HG03354 (cell line): Measurements from ENCODE around the gene SLC27A4.

Source experiments
- ATAC-seq: cut with Tn5 transposase; IDR thresholded peaks from one replicate; pipeline ENCODE4 v1.9.1; 2021; ENCODE audit warnings: mild to moderate bottlenecking; ENCODE audit not compliant: unreplicated experiment, poor library complexity, severe bottlenecking

The SLC27A4 gene

DNA sequence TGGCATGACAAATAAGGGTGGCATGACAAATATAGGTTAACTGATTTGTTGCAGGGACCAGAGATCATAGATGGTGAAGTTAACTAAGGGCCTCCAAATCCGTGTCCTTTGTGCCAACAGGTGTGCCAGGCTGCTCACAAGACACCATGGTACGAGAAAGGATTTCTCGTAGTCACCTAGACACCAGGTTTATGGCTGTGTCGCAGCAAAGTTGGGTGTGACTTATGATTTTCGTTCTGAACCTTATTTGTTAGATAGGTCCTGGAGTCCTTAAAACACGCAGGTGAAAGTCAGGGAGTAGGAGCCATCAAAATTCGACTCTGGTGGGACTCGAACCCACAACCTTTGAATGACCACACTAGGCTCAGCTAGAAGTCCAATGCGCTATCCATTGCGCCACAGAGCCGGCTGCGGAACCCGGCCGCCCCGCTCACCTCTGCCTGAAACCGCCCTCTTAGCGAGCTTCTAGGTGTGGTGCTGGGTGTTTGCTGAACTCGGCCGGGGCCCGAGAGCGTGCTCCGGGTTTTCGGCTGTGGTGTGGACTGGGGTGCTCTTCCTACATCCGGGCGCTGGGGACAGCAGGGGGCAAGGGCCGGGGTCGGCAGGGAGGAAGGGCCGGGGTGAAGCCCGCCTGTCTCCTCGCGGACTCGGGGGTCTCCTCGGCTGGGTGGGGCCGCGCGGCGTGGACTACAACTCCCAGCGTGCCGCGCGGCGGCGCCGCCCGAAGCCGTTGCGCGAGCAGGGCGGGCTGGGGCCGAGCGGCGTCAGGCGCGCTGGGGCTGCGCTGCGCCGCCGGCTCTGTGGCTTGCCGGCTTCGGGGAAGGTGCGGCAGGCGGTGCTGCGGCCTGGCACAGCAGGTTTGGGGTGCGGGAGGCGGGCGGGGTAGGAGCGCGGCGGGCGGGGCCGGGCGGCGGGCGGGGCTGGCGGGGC is at the start of gene SLC27A4:
Gene SLC27A4 (plus strand): TSS at position 767 of the 930 bp plus-strand sequence. CDS start 2,606 bp downstream, outside the sequence.
- ATAC-seq: peak; percentile 72

DNA sequence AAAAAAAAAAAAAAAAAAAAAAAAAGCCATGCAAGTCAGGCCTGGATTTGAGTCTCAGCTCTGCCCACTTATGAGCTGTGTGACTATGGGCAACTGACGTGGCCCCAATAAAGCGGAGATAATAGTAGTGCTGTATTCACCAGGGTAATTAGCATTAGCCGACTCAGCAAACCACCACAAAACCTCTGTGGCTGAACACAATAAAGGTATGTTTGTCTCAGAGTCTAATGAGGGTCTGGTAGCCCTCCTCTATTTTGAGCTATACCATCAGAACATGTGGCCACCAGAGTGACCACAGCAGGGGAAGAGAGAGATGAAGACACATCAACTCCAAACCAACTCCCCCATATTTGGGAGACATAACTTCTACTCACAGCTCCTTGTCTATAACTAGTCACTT is 48.3 kb upstream of the SLC27A4 start:
- no peak for ATAC-seq

DNA sequence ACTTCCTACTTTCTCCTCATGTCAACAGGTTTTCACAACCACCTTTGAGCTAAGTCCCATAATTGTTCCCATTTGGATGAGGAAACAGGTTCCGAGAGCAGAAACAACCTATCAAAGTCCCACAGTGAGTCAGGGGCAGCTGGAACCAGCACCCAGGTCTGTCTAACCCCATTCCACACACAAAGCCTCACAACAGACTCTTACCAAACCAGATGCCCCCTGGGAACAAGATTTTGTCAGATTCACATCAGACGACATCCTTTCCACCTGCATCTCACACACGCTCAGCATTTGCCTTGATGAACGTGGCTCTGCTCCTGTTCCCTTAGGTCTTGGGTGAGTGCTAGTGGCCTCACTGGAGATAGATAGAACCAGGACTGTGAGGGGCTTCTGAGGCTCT is 47.2 kb upstream of the SLC27A4 start:
- no peak for ATAC-seq

DNA sequence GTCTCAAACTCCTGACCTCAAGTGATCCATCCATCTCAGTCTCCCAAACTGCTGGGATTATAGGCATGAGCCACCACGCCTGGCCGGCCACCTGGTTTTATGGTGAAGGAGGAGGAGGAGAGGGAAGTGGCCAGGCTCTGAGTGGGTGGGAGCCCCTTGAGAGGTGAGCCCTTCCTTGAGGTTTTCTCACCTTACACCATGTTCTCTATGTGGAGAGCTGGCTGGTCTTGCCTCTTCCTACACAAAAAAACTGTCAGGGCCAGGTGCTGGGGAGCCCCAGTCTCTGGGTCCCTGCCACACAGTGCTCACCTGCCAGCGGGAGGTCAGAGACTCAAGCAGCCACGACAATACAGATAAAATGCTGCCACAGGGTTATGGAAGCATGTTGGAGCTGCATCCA is 46.2 kb upstream of the SLC27A4 start:
- ATAC-seq: no peak

DNA sequence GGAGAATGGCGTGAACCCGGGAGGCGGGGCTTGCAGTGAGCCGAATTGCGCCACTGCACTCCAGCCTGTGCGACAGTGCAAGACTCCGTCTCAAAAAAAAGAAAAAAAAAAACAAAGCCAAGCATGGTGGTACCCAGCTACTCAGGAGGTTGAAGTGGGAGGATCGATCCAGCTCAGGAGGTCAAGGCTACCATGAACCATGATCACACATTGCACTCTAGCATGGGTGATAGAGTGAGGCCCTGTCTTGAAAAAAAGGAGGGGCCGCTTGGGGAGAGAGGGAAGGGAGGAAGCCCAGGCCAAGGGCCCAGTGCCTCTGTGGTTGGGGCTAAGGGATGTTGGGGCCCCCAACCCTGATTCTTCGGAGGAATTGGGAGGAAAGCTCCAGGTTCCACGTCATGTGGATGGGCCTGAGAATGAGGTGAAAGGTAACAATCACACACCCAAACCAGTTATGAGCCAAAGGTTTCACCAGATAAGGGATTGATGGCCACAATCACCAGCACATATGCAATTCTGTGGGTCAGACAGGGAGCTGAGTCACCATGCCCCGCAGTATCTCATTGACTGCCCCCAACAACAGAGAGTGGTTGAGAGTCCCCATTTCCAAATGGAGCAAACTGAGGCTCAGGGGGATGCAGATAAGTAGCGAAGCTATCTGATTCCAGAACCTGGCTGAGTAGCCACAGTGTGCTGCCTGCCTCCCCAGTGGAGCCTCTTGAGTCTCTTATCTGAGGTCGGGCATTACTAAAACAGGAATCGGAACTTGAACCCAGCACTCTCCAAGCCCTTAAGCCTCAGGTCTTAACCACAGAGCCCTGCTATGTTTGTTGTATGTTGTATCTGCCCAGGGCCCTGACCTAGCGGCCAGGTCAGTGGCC is 43.7 kb upstream of the SLC27A4 start:
- no peak for ATAC-seq

DNA sequence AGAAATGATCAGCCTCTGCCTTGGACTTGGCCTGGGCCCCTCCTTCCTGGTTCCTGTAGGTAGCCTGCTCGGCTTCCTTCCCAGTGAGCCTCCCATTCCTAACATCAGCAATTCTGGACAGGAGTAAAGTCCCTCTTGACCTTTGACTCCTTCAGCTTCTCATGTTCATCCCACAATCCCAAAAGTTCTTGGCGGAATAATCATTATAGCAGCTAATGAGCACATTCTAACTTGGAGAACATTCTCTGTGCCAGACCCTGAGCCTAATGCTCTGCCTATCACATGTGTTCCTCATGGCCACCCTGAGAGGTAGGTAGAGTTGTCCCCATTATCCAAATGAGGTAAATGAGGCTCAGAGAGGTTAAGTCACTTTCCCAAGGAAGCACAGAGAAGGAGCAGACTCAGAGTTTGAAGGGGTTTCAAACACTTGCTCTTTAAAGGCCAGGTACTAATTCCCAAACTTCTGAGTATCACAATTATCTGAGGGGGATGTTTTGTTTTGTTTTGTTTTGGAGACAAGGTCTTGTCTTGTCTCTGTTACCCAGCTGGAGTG is 43.0 kb upstream of the SLC27A4 start:
- ATAC-seq: no peak

DNA sequence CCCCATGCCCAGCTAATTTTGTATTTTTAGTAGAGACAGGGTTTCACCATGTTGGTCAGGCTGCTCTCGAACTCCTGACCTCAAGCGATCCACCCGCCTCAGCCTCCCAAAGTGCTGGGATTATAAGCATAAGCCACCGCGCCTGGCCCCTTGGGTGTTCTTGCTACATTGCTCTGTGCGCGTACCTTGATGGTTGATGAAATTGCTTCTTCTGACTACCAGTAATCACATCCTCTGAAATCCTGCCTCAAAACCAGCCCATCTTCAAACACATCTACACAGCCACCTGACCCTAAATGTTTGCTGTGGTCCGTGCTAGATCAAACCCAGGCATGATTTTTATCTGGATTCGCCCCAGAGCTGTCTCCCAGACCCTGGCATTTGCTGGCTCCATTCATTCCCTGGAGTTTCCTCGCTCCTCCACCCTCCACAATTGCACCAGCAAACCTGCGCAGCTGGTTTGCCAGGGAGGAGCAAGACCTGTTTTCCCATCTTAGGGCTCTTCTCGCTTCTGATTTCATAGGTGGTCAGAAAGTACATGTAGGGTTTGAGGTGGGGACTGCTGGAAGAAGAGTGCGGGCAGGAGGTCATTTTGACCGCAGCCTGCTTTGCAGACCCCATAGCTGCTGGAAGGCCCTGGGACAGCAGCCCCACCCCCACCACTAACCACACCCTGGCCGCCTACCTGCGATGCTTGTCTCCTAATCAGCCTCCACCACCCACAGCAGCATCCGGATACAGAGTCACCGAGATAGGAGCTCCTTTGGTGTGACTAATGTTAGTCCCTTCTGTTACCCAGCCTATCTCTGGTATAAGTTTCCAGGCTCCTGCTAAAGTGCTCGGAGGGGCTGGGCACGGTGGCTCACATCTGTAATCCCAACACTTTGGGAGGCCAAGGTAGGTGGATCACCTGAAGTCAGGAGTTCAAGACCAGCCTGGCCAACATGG is 41.5 kb upstream of the SLC27A4 start:
- no peak for ATAC-seq

DNA sequence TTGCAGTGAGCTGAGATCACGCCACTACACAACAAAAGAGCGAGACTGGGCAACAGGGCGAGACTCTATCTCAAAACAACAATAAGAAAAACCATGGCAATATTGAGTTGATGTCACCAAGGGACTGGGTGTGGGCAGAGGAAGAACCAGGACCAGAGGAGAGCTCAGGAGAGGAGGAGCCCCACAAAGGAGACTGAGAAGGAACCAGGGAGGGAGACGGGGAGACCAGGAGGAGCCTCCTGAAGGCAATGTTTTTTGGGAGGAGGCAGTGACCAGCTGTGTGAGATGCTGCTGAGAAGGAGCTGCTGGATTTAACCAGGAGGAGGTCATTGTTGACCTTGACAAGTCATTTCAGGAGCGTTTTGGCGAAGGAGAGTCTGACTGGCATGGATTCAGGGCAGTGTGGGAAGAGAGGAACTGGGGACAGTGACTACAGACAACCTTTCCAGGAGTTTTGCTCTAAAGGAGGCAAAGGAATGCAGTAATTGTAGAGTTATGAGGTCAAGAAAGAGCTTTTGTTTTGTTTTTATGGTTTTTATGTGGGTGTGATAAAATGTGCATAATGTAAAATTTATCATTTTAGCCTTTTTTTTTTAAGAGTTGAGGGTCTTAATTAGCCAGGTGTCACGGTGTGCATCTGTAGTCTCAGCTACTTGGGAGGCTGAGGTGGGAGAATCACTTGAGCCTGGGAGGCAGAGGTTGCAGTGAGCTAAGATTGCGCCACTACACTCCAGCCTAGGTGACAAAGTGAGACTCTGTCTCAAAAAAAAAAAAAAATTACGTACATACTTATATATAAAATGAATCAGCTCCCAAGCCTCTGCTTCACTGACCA is 36.0 kb upstream of the SLC27A4 start:
- ATAC-seq: no peak

DNA sequence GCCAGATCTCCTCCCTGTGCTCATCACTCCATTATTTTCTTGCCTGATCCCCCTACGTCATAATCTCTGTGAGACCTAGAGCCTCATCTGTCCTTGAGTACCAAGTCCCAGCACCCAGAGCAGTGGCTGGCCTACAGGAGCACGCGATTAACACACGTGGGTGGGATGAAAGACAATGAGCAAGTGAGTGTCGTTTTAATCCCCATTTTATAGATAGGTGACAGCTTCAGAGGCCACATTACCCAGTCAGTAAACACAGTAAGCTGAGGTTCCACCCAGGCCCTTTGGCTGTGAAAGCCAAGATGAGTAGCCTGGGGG is 35.4 kb upstream of the SLC27A4 start:
- ATAC-seq: no peak

DNA sequence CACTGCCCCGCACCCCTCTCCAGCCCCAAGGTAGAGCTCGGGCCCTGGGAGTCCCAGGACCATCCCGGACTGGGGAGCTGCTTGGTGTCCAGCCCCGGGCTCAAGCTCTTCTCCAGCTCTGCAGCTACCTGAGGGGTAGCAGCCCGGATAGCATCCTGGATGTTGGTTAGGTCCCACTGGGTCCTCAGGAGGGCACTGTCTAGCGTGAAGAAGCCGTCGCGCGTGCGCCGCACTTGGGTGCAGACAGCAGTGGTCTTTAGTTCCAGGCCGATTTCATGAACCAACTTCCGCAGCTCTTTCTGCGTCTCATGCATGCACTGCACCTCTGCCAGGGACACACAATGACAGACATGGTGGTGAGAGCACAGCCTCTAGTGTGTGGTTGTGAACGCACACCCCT is 30.8 kb upstream of the SLC27A4 start:
- no peak for ATAC-seq

DNA sequence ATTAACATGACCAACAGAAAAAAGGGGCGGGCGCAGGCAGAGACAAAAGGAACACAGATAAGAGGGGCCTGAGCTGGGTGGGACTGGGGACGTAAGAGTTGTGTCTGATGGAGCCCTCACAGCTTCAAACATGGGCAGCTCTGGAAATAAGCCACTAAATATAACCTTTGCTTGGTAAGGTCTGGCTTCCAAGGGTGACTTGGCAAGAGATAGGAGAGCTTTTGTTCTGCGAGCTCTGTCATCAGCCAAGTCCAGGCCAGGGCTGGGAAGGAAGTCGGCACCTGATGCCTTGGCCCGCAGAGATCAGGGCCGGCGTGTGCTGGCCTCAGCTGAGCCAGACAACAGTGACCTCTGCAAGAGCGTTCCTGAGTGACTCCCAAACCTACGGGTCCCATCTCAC is 29.9 kb upstream of the SLC27A4 start:
- ATAC-seq: no peak

DNA sequence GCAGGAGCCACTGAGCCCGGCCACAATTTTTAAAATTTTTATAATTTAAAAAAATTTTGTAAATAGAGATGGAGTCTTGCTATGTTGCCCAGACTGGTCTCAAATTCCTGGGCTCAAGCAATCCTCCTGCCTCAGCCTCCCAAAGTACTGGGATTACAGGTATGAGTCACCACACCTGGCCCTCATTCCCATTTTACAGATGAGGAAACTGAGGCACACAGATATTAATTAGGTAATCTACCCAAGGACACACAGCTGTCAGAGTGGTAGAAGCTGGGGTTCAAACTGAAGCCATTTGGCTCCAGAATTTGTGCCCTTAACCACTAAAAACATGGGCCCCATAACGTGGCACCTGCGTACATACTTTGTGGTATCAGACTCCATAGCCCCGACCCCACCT is 25.6 kb upstream of the SLC27A4 start:
- no peak for ATAC-seq

DNA sequence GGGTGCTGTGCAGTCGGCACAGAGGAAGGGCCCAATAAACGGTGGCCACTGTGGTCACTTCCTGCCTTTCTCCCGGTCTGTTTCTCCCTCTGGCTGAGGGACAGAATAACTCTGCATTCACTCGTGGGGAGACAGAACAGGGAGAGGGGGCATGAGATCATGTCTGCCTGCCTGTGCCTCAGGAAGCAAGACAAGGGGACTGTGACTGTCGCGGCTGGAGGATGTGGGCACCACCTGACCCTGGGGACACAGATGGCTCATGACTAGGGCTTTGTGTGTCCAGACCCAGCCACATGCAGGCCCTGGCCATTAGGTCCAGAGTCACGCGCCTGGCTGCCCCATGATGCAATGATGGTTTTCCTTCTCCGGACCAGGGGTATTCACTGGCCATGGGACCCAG is 23.9 kb upstream of the SLC27A4 start:
- no peak for ATAC-seq

DNA sequence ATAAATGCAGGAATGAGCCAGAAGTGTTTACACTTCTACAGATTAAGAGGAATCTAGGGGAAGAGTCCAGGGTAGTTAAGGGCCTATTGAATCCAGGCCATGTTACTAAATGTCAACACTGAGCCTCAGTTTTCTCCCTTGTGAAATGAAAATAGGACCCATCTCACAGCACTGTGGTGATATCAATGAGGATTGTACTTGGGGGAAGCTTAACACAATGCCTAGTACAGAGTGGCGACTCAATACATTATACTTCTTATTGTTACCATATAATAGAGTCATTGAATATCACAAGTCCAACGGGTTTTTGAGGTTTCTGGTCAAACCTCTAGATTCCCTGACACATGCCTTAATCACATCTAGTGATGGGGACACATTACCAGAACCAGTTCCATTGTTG is 22.7 kb upstream of the SLC27A4 start:
- ATAC-seq: no peak

DNA sequence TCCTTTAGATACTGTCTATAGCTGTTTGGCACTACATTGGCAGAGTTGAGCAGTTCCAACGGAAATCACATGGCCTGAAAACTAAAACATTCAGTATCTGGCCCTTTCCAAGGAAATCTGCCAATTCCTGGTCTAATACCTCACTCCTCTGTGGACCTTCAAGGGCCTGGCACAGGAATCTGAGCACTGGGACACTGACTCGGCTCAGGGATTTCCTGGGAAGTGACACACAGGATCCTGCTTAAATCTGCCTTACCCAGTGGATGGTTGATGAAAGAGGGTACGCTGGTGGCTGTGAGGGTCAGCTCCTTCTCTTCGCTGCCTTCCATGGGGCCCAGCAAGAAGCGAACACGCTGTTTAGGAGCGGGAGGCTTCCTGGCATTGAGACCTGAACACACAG is 19.0 kb upstream of the SLC27A4 start:
- ATAC-seq: no peak

DNA sequence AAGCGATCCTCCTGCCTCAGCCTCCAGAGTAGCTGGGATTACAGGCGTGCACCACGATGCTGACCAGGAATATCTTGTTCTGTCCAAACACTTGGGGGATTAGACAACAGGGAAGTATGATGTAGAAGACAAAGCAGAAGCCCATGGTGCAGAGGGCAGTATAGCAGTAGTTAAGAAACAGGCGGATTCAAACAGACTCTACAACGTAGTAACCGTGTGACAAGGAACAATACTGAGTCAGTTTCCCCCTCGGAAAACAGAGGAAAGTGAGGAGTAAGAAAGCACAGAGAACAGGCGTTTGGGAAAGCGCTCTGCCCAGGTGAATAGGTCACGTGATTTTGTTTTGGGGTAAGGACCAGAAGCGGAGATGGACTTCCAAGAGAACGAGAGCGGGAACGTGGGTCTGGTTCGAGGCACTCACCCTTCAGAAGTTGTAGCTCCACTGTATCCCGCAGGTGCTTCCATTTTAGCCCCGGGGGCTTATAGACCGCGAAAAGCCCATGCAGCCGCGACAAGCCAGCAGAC is 18.4 kb upstream of the SLC27A4 start:
- ATAC-seq: peak; percentile 9

DNA sequence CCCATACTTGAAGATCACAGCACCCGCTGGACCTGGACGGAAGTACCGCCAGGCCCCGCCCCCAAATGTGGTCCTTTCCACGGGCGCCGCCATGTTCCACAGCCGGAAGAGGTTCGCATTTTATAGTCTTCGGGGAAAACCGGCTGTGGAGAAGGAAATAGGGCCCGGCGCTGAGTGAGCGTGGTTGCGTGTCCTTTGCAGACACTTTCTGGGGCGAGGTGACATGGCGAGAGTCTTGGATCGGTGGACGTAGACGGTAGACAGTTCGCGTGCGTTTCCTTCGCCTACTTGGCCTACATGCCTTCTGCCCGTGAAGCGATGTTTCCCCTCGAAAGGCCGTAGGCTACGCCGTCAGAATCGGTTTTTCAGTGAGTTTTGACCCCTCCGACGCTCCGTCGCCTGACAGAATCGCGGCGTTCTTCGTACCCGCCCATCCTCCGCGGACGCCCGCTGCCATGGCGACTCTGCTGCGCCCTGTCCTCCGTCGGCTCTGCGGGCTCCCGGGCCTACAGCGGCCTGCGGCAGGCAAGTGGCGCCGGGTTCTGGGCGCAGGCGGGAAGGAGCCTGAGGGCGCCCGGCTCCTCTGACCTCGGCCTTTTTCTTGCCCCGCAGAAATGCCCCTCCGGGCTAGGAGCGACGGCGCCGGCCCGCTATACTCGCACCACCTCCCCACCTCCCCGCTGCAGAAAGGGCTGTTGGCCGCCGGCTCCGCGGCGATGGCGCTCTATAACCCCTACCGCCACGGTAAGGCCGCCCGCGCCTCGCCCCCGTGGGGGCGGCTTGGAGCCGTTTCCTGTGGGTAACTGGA is 17.7 kb upstream of the SLC27A4 start, which contains the start of the genes COQ4 and TRUB2:
Gene COQ4 (plus strand): TSS at position 436 of the 808 bp plus-strand sequence. CDS start 20 bp downstream, at position 456.
Gene TRUB2 (minus strand): TSS at position 44 of the 808 bp plus-strand sequence. CDS start 39 bp downstream, at position 5.
- ATAC-seq: peak; percentile 85
